ENCODE results near the gene SDC3. TPM values are rescaled to one million over a fixed set of nuclear protein-coding genes. Genes with fewer than 3 reads are reported as not detected.

Gene SDC3
- polyA plus RNA-seq, 5 donors, result 31.6 to 44.1 (median 33.7) TPM

GRCh38 chr1:30929944-30930525 lies 21.5 kb upstream of the SDC3 start:
- no peak for DNase-seq

- no peak for DNase-seq
Measured at GRCh38 chr1:30929135-30929889, 20.8 kb upstream of the SDC3 start.

GRCh38 chr1:30928789-30929134 lies 20.2 kb upstream of the SDC3 start:
- DNase-seq, result no peak

- no peak for DNase-seq
Measured at GRCh38 chr1:30928171-30928570, 19.6 kb upstream of the SDC3 start.

GRCh38 chr1:30927448-30927847 lies 18.9 kb upstream of the SDC3 start:
- DNase-seq, result no peak

- no peak for DNase-seq
Measured at GRCh38 chr1:30923597-30923996, 15.0 kb upstream of the SDC3 start.

GRCh38 chr1:30920827-30921226 lies 12.3 kb upstream of the SDC3 start:
- no peak for DNase-seq

- DNase-seq, result no peak
Measured at GRCh38 chr1:30919025-30919881, 10.7 kb upstream of the SDC3 start.

GRCh38 chr1:30916296-30916695 lies 7.7 kb upstream of the SDC3 start:
- DNase-seq, result no peak

- DNase-seq, result no peak
Measured at GRCh38 chr1:30915491-30916230, 7.1 kb upstream of the SDC3 start.

- DNase-seq, result no peak
Measured at GRCh38 chr1:30914931-30915330, 6.4 kb upstream of the SDC3 start.

- DNase-seq, result no peak
Measured at GRCh38 chr1:30914587-30914922, 6.0 kb upstream of the SDC3 start.

- DNase-seq, result no peak
Measured at GRCh38 chr1:30912913-30913652, 4.5 kb upstream of the SDC3 start.

GRCh38 chr1:30912224-30912623 lies 3.7 kb upstream of the SDC3 start:
- DNase-seq, result no peak

GRCh38 chr1:30911059-30911954 lies 2.7 kb upstream of the SDC3 start:
- peak; percentile 72 to 84 for DNase-seq

- no peak for DNase-seq
Measured at GRCh38 chr1:30909365-30910068, 959 bp upstream of the SDC3 start.

- DNase-seq, result no peak
Measured at GRCh38 chr1:30908316-30908695, 252 bp downstream of the SDC3 start.

GRCh38 chr1:30907481-30908315 lies 860 bp downstream of the SDC3 start:
- no peak for DNase-seq
